NT2/D1 (cell line): ENCODE measurements around the gene ARSI.

ENCODE experiments used
- SUZ12 ChIP-seq: IDR thresholded peaks from 2 replicates; pipeline ENCODE4 v1.6.1; 2011; ENCODE audit not compliant: insufficient read length, insufficient read depth; ENCODE audit errors: extremely low read depth
- YY1 ChIP-seq: IDR thresholded peaks from 2 replicates; pipeline ENCODE4 v1.6.1; 2011; ENCODE audit not compliant: insufficient read length, insufficient read depth
- ZNF274 ChIP-seq: IDR thresholded peaks from 2 replicates; pipeline ENCODE4 v1.6.1; 2011; ENCODE audit warnings: mild to moderate bottlenecking, low read depth, low read length

DNA sequence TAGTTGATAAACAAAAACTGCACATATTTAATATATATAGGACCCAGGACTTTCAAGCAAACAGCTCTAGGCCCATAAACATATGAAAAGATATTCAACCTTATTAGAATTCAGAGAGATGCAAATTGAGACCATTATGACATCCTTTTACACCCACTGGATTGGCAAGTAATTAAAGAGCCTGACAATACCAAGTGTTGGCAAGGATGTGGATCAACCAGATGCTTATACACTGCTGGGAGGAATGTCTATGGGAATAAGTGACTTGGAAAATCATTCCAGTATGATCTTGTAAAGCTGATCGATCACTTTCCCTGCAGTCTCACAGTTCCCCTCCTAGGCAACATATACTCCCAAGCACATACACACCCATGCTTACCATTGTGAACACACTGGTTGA, 39.3 kb upstream of the ARSI start:
- TF ChIP-seq YY1 (no peak), SUZ12 (no peak), ZNF274 (no peak)
